Stimulated activated CD8-positive, alpha-beta memory T cell treated with anti-CD3 and anti-CD28 coated beads, Interleukin-4, amount 100 ng/mL, for 48 hours (primary cell): ENCODE measurements around the gene ZNF584.
"Not testable (repeated sequence)": the region's sequence is repeated elsewhere in the genome, so short reads cannot be mapped to it uniquely, and the experiment has no call there.

Experiments used
- DNase-seq: peaks from one replicate; pipeline ENCODE4 v3.0.0-alpha.2; 2020

The ZNF584 gene

DNA sequence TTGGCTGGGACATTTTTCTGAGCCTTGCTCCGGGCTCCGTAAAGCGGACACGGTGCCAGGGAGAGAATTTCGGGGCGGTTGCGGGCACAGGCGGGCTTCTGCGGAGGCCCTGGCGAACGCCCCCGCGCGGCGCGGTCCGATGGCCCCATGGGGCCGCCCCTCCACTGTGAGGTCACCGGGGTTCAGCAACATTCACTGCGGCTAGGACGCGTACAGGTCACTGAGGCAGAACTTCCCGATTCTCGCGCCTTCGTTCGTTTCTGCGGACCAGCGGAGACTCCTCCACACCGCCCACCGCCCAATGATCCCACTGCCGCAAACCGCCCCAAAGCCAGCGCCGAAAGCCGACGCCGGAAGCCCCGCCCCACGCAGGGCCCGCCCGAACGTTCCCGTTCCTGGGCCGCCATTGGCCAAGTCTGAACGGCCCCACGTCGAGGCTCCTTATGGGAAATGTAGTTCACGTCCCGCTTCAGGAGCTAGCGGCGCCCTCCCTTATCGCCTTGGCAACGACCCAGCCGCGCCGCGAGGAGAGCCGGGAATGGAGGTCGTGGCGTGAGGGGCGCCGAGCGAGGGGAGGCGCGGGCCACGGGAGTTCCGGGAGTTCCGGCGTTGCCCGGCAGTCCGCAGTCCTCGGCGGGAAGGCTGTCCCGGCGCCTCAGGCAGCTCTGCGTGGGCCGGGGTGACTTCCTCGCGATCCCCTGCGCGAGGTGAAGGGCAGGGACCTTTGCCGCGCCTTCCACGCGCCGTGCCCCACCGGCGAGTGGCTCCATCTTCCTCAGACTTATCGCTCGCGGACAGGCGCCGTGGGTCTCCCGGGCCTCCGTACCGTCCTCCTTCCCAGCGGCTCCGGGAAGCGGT lies at the start of gene ZNF584:
Gene ZNF584 (plus strand): TSS at position 498 of the 858 bp plus-strand sequence. CDS start 499 bp downstream, outside the sequence.
- peak; percentile 96 for DNase-seq

DNA sequence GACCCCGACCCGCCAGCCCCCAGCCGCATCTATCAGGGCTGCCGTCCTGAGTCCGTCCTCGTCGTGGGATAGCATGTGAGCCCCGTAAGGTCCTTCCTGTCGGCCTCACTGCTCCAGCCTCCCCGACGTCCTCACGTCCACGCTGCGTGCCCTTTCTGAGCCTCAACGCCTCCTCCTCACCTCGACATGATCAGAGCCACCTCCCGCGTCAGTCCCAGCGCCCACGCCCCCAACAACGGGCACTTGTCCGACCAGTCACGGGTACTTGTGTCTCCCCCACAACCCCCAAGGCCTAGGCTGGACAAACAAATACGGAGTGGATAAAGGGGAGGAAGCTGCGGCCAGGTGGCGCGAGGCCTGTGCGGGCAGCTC lies 46.6 kb upstream of the ZNF584 start:
- DNase-seq, result peak; percentile 76

DNA sequence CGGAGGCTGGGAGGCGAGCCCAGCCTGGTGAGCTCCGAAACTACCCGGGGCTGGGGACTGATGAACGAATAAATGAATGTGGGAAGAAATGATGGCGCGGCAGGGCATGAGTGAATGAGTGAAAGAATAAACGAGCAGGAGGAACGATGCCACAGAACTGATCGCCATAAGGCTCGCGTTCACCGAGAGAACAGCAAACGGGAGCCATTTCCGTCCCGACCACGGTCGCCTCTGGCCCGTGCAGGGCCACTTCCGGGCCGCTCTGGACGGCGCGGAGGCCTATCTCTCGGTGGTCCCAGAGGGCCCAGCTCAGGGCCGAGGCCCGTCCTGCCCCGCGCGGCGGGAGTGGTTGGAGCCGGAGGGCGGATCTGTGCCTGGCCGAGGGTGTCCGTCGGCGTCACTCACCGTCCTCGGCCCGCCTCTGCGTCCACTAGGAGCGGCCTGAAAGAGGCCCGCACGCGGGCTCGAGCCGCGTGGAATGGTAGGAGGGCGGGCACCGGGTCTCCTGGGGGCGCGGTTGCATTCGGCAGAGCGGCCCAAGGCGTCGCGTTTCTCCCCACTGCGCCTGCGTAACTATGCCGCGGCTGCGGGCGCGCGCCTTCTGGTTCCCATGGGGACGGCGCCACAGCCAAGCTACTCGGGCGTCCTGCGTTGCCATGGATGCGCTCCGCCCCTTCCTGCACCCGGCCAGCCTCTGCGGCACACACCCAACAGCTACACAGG lies 46.0 kb upstream of the ZNF584 start, which contains the start of gene ZNF497:
Gene ZNF497 (minus strand): TSS at position 480 of the 723 bp plus-strand sequence. CDS start 5,116 bp downstream, outside the sequence.
- peak; percentile 98 for DNase-seq

DNA sequence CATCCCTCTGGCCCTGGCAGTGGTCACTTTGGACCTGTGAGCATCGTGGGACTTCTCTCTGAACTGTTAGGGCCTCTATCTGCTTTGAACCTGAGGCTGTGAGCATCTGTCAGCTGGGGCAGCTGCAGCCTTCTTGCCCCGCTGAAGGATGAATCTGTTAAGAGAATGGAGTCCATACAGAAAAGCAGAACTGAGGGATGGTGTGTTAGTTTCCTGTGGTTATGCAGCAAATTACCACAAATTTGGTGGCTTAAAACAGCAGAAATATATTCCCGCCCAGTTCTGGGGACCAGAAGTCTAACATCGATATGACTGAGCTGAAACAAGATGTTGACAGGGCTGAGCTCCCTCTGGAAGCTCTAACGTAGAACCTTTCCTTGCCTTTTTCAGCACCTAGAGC lies 44.3 kb upstream of the ZNF584 start:
- DNase-seq, result no peak

DNA sequence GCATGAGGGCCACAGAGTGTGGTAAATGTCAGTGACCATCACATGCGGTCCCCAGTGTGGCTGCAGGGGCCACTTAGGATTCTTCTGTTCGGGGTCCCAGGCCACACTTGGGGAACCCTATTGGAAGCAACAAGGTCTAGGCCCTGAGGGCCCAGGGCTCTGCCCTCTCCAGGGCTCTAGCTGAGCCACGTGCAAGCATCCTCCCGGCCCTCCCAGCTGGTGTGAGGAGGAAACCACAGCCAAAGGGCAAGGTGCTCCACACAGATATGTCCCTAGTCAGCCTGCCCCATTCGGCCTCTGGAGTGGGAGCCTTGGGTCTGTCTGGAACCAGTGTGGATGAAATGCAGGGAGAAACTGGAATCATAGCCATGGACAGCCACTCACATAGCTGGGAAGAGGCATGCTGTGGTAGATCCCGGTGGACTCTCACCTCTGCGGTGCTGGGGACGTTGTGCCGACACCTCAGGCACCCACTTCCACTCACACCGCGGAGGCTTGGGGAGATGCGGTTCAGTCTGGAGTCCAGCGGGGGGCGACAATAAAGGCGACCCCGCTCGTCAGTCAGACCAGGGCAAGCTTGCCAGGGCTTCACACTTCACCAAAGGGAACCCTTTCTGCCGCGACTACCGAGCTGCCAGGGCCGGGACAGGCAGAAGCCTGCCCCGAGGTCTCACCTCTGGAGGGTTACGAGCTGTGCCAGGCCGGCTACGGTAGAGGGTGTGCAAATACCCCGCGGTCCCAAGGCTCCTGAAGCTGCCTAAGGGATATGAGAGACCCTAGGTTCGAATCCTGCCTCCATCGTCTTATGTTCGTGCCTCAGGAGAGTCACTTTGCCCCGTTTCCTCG lies 41.6 kb upstream of the ZNF584 start:
- no peak for DNase-seq

DNA sequence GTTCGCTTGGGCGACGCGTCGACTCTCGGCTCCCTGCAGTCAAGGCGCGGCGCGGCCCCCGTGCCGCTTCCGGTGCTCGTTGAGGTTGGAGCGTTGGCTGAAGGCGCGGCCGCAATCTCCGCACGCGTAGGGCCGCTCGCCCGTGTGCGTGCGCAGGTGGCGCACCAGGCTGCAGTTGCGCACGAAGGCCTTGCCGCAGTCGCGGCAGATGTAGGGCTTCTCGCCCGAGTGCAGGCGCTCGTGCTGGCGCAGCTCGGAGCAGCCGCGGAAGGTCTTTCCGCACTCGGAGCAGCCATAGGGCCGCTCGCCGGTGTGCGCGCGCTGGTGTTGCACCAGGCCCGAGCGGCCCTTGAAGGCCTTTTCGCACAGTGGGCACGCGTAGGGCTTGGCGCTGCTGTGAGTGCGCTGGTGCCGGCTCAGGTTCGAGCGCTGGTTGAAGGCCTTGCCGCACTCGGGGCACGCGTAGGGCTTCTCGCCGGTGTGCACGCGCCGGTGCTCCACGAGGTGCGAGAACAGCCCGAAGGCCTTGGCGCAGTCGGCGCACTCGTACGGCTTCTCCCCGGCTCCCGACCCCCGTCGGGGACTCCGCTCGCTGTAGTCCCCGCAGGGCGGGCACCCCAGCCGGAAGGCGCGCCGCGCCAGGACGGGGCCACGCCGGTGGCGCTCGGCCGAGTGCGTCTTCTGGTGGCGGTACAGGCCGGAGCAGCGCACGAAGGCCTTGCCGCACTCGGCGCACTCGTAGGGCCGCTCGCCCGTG lies 40.6 kb upstream of the ZNF584 start:
- no peak for DNase-seq

DNA sequence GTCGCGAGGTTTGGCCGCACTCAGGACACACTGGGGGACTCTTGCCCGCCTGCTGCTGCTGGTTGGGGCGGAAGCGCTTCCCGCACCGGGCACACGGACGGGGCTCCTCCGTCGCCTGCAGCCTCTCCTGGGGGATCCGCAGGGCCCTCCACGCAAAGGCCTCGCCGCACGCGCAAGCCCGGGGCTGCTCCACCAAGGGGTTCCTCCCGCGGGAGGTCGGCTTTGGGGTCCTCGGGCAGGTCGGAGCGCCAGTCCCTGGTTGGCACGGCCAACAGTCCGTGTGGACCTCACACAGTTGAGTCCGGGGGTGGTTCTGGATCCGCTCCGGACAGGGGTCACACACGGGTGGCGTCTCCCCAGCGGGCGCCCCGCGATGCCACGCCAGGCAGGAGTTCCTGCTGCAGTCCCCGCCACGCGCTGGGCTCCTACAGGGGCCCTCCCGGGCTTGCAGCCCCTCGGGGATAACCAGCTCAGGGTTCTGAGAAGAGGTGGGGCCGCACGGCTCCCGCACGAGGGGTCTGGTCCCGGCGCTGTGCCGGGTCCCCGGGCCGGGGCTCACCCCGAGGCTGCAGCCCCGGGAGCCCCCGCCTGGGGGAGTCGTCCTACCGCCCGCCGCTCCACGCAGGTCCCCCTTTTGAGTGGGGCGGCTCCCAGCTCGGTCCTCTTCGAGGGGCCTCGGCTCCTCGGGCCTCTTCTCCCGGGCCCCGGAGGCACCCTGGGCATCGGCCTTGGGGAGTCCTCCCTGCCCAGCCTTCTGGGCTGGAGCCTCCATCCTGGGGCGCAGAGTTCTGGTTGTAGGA lies 39.7 kb upstream of the ZNF584 start:
- DNase-seq, result no peak

DNA sequence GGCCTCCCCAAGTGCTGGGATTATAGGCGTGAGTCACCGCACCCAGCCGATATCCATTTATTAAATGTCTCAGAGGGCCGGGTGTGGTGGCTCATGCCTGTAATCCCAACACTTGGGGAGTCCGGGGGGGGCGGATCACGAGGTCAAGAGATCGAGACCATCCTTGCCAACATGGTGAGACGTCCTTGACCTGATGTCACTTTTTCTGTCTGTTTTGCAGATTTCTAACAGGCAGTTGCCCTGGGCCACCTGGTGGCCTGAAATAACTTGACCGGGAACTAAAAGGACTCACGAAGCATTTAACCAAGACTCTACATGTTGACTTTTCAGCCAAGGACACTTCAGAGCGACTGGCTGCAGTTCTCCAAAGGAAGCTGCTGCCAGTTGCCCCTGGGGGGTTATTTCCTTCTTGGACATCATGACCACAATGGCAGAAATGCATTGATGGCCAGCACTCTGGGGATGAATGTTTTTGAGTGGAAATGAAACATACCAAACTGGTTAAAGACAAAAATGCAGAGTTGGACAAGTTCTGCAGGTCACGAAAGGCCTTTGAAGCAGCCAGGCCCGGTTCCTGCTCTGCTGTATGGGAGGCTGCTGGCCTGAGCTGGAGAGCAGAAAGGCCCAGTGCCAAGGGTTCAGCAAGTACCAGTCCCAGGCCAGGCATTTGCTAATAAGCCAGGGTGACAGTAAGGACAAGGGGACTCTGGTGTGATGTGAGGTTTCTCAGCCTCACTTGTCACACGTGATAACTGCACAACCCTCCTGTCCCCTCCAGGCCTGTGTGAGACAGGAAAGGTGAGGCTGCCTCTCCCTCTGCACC lies 35.9 kb upstream of the ZNF584 start:
- no peak for DNase-seq

DNA sequence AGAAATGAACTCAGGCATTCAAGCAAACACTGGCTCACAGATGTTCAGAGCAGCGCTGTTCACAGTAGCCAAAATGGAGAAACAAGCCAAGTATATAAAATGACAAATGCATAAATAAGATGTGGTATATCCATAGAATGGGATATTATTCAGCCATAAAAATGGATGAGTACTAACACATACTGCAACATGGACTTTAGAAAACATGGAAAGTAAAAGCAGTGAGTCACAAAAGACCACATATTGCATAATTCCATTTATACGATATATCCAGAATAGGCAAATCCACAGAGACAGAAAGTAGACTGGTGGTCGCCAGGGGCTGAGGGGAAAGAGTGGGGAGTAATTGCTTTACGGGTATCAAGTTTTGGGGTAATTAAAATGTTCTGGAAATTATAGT lies 34.2 kb upstream of the ZNF584 start:
- DNase-seq, result no peak

DNA sequence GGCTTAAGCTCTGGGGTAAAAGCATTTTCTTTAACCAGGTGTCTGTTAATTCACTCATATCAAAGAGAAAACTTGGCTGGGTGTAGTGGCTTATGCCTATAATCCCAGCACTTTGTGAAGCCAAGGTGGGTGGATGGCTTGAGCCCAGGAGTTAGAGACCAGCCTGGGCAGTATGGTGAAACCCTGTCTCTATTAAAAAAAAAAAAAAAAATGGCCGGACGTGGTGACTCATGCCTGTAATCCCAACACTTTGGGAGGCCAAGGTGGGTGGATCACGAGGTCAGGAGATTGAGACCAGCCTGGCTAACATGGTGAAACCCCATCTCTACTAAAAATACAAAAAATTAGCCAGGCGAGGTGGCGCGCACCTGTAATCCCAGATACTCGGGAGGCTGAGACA lies 31.7 kb upstream of the ZNF584 start:
- DNase-seq, result not testable (repeated sequence)

DNA sequence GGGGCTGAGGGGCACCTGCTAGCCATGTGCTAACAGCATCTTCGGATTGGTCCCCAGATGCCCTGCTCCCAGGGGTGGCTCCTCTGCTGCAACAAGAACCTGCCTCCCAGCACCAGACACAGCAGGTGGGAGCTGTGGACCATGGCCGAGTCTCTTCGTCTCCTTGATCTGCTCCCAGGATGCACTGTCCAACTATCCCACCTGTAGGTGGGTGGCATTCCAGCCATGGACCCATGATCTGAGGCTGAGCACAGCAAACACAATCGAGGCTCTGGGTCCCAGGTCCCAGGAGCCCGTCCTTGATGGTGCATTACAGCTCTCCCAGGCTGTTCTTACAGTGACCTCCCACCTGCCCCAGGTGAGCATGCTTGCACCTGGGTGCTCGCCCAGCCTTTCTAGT lies 29.2 kb upstream of the ZNF584 start:
- no peak for DNase-seq

DNA sequence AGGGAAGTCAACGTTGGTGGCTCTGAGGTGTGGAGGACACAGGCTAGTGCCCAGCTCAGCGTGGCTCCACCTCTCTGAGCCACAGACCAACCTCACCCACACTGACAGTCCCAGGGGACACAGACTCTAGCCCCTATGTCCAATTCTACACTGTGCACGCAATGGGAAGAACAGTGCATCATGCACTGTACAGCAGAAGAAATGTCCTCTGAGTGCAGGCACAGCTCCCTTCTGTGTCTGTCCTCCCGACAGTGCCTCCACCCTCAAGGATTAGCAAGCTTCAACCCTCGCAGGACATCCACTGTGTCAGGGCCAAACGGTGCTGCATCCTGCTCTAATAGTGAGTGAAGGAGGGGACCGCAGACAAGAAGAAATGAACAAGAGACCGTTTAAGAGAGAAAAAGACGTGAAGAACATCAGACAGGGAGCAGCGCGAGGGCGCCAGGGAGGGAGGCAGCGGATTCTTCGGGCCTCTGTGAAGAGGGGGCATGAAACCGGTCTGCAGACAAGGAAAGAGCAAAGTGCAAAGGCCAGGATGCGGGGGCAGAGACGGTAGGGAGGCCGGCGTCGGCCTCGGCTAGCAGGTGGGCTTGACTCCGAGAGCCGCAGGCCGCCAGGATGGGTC lies 28.3 kb upstream of the ZNF584 start:
- DNase-seq, result peak; percentile 35

DNA sequence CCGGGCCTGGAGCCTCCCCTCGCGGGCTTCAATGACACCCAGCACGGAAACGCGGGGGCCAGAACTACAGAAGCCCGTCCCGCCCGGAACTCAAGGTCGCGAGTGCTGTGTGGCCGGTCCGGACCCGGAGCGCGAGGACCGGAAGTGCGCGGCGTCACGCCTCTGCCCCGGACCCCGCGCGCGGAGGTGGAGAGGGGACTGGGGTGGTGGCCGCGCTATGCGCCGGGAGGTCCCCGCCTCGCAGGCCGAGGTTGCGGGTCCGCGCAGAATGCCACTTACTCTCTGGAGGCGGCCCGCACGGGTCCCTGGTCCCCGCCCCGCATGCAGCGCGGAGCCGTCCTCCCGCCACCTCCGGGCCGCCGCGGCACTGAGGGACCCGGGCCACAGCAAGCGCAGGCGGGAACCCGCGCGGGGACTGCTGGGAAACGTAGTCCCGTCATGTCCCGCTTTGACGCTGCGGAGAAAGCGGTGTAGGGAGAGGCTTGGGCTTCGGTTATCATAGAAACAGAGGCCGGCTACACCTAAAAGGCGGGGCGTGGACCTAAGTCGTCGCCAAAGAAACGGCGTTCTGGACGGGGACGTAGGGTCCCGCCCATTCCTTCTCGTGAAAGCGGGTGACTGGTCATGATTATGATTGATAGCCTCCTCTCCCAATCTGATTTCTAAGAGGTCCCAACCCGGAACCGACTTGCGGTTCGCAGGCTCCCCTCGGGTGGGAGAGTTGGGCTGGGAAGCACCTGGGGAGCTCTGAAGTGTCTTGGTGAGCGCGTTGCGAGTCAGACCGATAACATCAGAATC lies 27.6 kb upstream of the ZNF584 start, which contains the start of gene ZNF837:
Gene ZNF837 (minus strand): TSS at position 369 of the 798 bp plus-strand sequence. CDS start 11,698 bp downstream, outside the sequence.
- peak; percentile 97 for DNase-seq

DNA sequence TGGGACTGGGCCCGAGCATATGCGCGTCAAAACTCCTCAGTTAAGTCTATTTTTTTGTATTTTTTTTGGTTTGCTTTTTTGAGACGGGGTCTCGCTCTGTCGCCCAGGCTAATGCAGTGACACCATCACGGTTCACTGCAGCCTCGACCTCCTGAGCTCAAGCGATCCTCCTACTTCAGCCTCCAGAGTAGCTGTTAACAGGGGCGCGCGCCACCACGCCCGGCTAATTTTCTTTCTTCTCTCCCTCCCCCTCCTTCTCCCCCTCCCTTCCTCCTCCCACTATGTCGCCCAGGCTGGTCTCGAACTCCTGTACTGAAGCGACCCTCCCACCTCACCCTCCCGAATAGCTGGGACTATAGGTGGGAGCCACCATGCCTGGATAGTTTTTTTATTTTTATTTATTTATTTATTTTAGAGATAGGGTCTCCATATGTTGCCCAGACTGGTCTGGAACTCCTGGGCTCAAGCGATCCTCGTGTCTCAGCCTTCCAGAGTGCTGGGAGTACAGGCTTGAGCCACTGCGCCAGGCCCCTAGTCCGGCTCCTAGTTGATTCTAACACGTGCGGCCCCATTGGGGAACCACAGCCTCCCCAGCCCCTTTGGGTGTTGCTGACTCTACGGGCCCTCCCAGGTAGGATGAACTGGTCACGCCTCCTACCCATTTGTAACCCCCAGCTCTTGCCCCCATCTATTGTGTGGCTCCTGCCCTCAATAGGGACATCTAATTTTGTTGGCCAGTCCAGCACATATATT lies 26.8 kb upstream of the ZNF584 start:
- DNase-seq, result peak; percentile 38

DNA sequence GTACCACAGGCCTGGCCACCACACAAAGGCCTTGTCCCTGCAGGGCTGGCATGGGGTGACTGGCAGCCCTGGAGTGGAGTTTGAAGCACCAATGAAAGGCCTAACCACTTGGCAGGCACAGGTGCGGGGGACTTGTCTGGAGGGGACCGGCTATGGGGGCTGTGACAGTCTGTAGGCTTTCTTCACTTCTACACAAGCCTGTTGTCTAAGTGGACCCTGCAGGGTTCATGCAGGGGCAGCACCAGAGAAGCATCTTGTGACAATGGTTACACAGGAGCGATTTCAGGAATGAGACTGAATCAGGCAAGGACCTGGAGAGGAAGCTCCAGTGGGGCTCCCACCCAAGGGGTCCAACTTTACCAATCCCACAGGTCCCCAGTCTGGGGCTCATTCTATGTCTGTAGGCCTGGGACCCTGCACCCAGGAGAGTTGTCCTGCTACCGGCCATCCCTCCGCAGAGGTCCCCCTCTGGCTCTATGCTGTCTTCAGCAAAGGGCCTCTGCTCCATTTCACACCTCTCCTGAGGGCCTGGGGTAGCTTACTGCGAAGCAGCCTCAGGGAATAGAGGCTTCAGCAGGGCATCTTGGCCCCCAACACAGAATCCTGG lies 25.3 kb upstream of the ZNF584 start:
- DNase-seq, result no peak

DNA sequence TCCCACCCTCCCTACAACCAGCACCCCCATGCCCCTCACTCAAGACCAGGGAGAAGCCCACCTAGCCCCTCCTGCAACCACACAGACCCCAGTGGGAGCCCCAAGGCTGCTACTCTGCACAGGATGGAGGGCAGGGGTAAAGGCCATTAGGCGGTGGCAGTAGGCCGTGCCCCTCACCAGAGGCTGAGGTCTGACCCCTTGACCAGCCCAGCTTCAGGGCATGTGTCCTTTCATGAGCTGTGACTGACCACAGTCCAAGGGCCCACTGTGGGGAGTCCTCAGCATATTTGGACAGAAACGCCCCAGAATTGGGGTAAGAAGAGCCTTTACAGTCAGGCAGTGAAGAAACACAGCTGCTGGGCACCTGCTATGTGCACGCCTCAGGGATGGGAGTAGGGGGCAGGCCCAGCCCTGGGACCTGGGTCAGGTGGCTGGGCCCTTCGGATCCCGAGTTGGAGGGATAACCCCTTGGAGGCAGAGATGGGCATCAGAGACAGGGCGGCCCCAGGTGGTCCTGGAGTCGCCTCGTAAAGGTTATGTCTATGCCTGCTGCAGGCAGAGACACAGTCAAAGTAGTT lies 23.0 kb upstream of the ZNF584 start:
- DNase-seq, result no peak

DNA sequence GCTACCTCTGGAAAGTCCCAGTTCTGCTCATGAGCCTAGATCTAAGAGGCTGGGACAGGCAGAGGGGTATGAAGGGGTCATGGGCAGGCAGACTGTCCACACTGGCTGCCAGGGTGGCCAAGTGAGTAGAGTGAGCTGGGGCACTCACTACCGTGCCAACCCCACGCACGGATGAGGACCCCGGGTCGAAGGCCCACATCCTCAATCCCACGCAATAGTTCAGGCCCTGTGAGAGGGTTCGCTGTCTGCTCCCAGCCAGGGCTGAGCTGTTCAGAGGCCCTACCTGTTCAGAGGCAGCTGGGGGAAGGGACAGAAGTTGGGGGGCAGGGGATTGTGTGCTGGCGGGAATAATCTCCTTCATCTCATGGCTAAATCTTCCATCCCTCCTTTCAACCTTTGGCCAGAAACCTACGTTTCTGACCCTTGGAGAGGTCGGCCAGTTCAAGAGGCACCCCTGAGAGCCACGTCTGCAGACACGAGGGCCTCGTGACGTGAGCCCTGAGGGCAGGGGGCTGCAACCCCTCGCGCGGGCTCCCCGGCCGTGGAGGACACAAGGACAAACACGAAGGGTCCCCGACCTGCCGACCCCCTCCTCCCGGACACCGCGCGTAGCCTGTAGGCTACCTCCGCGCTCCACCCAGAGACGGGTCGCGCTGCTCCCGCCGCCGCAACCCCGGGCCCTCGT lies 22.4 kb upstream of the ZNF584 start:
- DNase-seq, result peak; percentile 62
